Measurements from ENCODE around the gene ZNF683.

ZNF683 gene

GRCh38 chr1:26358411-26359384 lies 13.9 kb downstream of the ZNF683 start:
- DNase-seq (ENCODE audit: low spot score) = peak; percentile 40
- FAIRE-seq = no peak

GRCh38 chr1:26357121-26357602 lies 15.4 kb downstream of the ZNF683 start:
- FAIRE-seq = no peak
- no peak for DNase-seq (ENCODE audit: low spot score)

GRCh38 chr1:26356106-26356505 lies 16.4 kb downstream of the ZNF683 start:
- DNase-seq (ENCODE audit: low spot score) (no peak), FAIRE-seq (no peak)

DNA sequence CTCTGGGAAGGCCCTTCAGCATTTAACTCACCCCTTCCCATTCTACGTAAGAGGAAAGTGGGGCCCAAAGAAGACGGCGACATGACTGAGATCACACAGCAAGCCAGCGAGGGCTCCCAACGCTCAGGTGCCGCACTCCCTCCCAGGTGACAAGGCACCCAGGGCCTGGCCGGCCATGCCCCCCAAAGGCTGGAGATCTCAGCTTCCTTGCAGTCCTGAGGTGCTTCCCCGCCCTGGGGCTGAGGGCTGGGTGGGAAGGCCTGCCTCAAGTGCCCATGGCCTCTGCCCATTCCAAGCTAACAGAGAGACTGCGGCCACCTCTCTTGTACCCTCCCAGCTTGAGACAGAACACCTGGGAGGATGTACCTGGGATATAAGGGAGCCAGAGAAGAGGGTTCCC lies 17.6 kb downstream of the ZNF683 start:
- FAIRE-seq = no peak
- DNase-seq (ENCODE audit: low spot score) = no peak

DNA sequence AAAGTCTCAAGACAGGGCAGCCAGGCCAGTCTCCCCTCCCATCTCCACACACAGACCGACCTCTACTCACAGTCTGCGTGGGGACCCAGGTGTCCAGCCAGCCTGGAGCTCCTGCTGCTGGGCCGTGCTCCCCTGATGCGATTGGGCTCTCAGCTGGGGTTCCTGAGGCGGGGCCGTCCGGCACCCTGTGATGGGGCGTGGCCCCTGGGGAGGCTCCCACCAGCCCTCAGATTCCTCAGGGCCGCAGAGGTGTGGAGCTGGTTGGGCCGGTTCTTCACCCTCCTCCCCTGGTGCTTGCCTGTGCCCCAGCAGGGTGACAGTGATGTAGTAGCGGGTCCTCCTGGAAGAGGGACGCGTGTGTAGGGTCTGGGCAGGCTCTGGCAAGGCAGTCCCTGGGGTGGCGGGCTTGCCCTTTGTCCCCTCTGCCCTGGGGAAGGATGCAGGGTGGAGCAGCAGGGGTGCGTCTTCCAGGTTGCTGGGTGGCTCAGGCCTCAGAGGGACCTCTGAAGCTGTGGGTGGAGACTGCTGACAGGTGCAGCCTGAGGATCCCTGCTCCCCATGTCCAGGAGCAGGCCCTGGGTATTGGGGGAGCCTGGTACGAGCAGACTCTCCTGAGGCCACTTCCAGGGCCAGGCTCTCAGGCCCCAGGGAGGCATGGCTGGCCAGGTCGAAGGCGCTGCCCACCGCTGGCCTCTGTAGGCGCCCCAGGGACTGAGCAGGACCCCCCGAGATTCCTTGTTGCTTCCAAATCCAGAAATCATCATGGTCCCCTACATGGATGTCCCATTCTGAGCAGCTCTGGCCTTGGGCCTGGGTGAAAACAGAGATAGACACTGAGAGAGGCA lies 18.4 kb downstream of the ZNF683 start, which contains the start of gene CRYBG2:
Gene CRYBG2, minus strand, starts transcription at position 155 of the 845 bp plus-strand sequence. CDS start 7,473 bp downstream, outside the sequence.
- FAIRE-seq = no peak

DNA sequence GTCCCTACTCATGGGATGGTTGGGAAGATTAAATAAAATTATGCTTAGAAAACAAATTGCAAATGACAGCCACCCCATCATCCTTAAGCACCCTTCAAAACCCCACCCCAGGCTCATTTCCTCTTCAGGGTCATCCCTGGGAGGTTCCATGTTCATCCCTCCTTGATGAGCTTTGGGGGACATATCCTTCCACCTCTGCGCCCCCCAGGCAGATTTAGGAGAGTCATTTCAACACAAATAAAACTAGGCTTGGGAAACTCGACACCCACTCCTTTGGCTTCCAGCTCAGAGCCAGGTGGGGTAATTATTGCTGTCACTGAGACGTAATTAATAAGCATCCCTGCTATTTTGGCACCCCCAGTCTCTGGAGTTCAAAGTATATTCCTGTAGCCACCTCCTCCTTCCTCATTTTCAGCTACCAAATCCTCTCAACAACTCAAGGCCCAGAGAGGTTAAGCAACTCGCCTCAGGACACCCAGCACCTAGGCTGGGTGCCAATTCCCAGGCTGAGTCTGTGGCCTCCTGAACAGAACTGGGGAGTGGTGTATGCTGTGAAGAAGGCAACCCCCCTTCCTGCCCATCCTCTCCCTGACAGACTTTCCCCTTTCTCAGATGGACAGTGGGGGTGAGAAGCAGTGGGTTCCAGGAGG lies 19.2 kb downstream of the ZNF683 start:
- FAIRE-seq = no peak

More for the DNA sequence above, 18.4 kb downstream of the ZNF683 start, which contains the start of gene CRYBG2:
- DNase-seq (ENCODE audit: low spot score) = no peak

DNA sequence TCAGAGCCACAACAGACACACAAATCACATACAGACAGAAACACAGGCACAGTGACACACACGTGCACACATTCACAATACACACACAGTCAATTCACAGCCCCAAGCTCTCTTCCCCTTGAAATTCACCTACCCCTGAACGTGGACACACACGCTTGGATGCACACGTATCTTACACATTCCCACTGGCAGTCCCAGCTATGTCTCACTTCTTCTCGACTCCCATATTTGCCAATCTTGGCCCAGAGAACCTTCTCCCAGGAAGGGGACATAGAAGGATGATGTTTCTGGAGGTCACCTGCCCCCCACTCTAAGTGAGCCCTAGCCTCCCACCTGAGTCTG lies 20.2 kb downstream of the ZNF683 start:
- peak; percentile 57 for DNase-seq (ENCODE audit: low spot score)
- no peak for FAIRE-seq

More for the DNA sequence above, 19.2 kb downstream of the ZNF683 start:
- DNase-seq (ENCODE audit: low spot score) = no peak

- DNase-seq (ENCODE audit: low spot score) = peak; percentile 85
- peak; percentile 53 for FAIRE-seq
Measured at GRCh38 chr1:26351590-26352337, 20.8 kb downstream of the ZNF683 start.

DNA sequence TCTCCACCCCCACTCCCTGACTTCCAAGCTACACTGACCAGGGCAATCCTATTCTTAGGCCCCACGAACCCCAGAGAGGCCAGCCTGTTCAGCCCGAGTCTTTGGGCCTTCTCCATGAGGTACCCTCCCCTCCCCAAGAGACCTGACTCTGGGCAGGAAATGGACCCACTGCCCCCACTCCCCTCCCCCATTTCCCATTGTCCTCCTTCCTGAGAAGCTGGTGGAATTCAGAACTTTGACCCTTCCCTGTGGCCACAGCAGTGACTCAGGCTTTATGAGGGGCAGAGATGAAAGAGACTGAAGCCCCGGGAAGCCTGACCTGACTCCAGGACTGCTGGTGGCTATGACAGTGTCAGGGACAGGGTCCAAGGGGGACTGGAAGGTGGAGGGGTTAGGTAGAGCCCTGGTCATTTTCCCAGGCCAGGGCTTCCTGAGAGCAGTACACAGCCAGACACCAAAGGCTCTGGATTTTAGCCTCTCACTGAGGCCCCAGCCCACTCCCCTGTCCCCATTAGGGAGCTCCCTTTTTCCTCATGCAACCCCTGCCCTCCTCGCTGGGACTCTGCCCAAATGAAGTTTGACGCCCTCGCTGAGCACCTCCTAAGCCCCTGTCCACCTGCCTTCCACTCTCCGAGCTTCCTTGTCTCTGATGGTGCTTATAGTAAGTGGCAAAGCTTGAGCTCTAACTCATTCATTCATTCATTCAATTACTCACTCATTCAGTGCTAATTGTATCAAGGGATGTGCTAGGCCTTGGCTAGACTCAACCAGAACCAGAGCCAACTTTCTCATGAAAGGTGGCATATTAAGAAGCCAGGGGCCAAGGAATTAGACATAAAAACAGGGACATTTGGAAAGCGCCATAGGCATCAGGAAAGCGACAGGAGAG lies 21.6 kb downstream of the ZNF683 start:
- DNase-seq (ENCODE audit: low spot score) = peak; percentile 87
- peak; percentile 86 for FAIRE-seq

DNA sequence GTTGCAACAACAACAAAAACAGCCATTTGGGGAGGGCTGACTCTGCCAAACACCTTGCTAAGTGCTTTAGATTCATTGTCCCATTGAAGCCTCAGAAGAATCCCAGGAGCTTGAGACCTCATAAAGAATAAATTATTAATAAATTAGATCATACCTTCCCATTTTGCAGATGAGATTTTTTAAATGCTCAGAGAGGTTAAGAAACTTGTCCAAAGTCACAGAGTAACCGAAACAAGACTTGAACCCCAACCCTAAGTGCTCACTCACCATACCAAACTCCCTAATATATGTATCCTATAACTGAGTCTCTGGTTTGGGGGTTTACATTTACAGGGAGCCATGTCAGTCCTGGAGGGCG lies 22.2 kb downstream of the ZNF683 start:
- no peak for FAIRE-seq
- no peak for DNase-seq (ENCODE audit: low spot score)

DNA sequence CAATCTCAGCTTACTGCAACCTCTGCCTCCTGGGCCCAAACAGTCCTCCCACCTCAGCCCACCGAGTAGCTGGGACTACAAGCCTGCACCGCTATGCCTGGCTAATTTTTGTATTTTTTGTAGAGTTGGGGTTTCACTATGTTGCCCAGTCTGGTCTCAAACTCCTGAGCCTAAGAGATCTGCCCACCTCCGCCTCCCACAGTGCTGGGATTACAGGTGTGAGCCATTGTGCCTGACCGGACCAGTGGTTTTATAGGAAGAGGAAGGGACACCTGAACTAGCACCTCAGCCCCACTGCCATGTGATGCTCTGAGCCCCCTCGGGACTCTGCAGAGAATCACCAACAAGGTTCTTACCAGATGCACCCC lies 22.7 kb downstream of the ZNF683 start:
- DNase-seq (ENCODE audit: low spot score) = no peak
- no peak for FAIRE-seq

- DNase-seq (ENCODE audit: low spot score) = peak; percentile 94
- FAIRE-seq = peak; percentile 95
Measured at GRCh38 chr1:26349188-26349876, 23.2 kb downstream of the ZNF683 start.

- FAIRE-seq (no peak), DNase-seq (ENCODE audit: low spot score) (no peak)
Measured at GRCh38 chr1:26346274-26347033, 26.1 kb downstream of the ZNF683 start.

- no peak for FAIRE-seq
Measured at GRCh38 chr1:26345718-26346117, 26.8 kb downstream of the ZNF683 start.

DNA sequence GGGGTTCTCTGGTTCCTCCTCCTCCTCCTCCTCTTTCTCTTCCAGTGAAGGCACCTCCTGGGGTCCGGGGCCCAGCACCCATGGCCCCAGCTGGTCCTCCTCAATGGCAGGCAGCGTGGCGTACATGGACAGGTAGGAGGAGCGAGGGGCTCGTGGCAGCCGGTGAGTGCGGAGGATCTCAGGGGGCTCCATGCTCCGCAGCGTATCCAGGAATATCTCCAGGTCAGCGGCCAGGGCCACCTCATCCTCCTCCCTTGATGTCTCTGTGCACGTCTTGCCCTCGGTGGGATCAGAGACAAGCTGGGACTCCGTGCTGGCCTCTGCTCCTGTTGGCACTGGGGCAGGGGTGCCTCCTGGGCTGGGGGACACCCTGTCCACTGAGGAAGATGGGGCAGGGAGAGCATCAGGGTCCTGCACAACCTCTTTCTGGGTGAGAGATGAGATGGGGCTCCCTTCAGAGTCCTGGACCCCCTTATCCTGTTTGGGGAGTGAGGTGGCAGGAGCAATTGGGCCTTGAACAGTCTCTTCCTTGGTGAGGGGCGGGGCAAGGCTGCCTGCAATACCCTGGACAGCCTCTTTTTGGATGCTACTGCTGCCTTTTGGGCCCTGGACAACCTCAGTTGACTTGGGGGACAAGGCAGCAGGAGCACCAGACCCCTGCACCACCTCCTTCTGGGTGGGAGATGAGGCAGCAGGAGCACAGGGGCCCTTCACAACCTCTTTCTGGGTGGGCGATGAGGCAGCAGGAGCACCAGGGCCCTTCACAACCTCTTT lies 28.2 kb downstream of the ZNF683 start:
- DNase-seq (ENCODE audit: low spot score) (no peak), FAIRE-seq (no peak)

More at GRCh38 chr1:26345718-26346117, 26.8 kb downstream of the ZNF683 start:
- no peak for DNase-seq (ENCODE audit: low spot score)

DNA sequence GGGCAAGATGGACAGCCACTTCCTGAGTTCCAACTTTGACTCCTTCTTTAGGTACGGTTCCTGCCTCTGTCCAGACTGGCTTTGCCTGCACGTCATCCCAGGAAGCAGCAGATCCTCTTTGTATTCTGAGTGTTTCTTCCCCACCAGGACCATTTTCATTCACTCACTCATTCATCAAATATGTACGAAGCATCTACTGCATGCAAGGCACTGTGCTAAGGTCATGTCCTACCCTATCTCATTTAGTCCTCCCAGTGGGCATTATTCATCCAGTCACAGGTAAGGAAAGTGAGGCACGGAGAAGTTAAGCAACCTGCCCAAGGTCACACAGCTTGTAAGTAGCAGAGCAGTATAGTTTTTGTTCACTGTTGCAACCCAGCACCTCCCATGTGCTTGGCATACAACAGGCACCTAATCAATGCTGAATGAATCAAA lies 32.5 kb downstream of the ZNF683 start:
- no peak for FAIRE-seq

DNA sequence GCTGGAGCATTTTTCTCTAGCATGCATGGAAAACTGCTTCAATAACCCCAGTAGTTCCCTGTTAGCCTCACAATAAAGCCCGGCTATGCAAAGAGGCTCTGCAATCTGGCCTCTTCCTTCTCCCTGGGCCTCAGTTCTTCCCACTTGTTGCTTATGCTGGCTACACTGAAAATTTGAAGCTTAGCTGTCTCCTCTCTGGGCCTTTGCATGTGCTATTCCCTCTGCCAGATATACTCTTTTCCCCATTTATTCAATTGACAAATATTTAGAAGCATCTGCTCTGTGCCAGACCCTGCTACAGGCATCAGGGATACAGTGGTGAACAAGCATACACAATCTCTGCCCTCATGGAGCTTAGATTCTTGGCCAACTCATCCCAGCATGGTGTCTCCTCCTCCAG lies 33.9 kb downstream of the ZNF683 start:
- no peak for DNase-seq (ENCODE audit: low spot score)
- FAIRE-seq = no peak

More for the DNA sequence above, 32.5 kb downstream of the ZNF683 start:
- DNase-seq (ENCODE audit: low spot score) = no peak

Measured in RCC 7860 (cell line).